Kidney capillary endothelial cell (primary cell): Measurements from ENCODE around the gene IMMP2L.

Source experiments
- DNase-seq: peaks from one replicate; pipeline ENCODE4 v3.0.0-alpha.2; 2018; ENCODE audit warnings: low spot score

The IMMP2L gene

GRCh38 chr7:110863258-110863657, 699.0 kb downstream of the IMMP2L start:
- DNase-seq: no peak

GRCh38 chr7:110861163-110861562, 701.1 kb downstream of the IMMP2L start:
- DNase-seq: no peak

- DNase-seq: no peak
These were observed 705.2 kb downstream of the IMMP2L start for GRCh38 chr7:110857106-110857505.

- no peak for DNase-seq
These were observed 705.6 kb downstream of the IMMP2L start for GRCh38 chr7:110856704-110857103.

GRCh38 chr7:110854651-110855050, 707.6 kb downstream of the IMMP2L start:
- DNase-seq: no peak

GRCh38 chr7:110854166-110854565, 708.1 kb downstream of the IMMP2L start:
- no peak for DNase-seq

GRCh38 chr7:110853263-110853662, 709.0 kb downstream of the IMMP2L start:
- DNase-seq: no peak

- no peak for DNase-seq
These were observed 709.9 kb downstream of the IMMP2L start for GRCh38 chr7:110852156-110852940.

GRCh38 chr7:110850224-110850623, 712.1 kb downstream of the IMMP2L start:
- DNase-seq: no peak

GRCh38 chr7:110842796-110843195, 719.5 kb downstream of the IMMP2L start:
- DNase-seq: no peak

- DNase-seq: no peak
These were observed 720.3 kb downstream of the IMMP2L start for GRCh38 chr7:110841840-110842545.

GRCh38 chr7:110839866-110840265, 722.4 kb downstream of the IMMP2L start:
- no peak for DNase-seq

GRCh38 chr7:110835849-110836248, 726.4 kb downstream of the IMMP2L start:
- no peak for DNase-seq

- DNase-seq: no peak
These were observed 727.1 kb downstream of the IMMP2L start for GRCh38 chr7:110835218-110835617.

GRCh38 chr7:110831419-110831818, 730.9 kb downstream of the IMMP2L start:
- no peak for DNase-seq

- DNase-seq: no peak
These were observed 731.5 kb downstream of the IMMP2L start for GRCh38 chr7:110830778-110831177.

- no peak for DNase-seq
These were observed 734.4 kb downstream of the IMMP2L start for GRCh38 chr7:110827936-110828335.

- no peak for DNase-seq
These were observed 734.9 kb downstream of the IMMP2L start for GRCh38 chr7:110827287-110827855.

- no peak for DNase-seq
These were observed 748.3 kb downstream of the IMMP2L start for GRCh38 chr7:110813986-110814385.

GRCh38 chr7:110809832-110810231, 752.5 kb downstream of the IMMP2L start:
- DNase-seq: no peak

GRCh38 chr7:110808361-110808760, 753.9 kb downstream of the IMMP2L start:
- DNase-seq: no peak

GRCh38 chr7:110804501-110804900, 757.8 kb downstream of the IMMP2L start:
- DNase-seq: no peak

GRCh38 chr7:110803602-110804143, 758.6 kb downstream of the IMMP2L start:
- no peak for DNase-seq
